Large intestine (tissue), 3 donors: Measurements from ENCODE around the gene KCNJ5. TPM values are rescaled to one million over a fixed set of nuclear protein-coding genes. Genes with fewer than 3 reads are reported as not detected.

Experiments
- DNase-seq, 2 donors: peaks; one replicate each; pipeline versions ENCODE4 v3.0.0 to v3.0.0-alpha.2; 2013
- H3K27ac ChIP-seq: one replicate; pipeline ENCODE4 v1.5.1; 2013; ENCODE audit warnings: low read length
- H3K27me3 ChIP-seq: 2 replicates; pipeline ENCODE4 v1.6.1; 2013; ENCODE audit warnings: low read length; ENCODE audit not compliant: control insufficient read depth, insufficient read depth
- H3K36me3 ChIP-seq: 2 replicates; pipeline ENCODE4 v1.6.1; 2013; ENCODE audit warnings: low read length; ENCODE audit not compliant: control insufficient read depth, insufficient read depth
- H3K4me1 ChIP-seq: one replicate; pipeline ENCODE4 v1.6.1; 2013; ENCODE audit warnings: low read length; ENCODE audit not compliant: control insufficient read depth, insufficient read depth
- H3K4me3 ChIP-seq: one replicate; pipeline ENCODE4 v1.5.1; 2013; ENCODE audit warnings: low read length
- H3K9me3 ChIP-seq: one replicate; pipeline ENCODE4 v1.6.1; 2013; ENCODE audit warnings: mild to moderate bottlenecking, low read depth, low read length, moderate library complexity; ENCODE audit not compliant: control insufficient read depth
- WGBS: methylation state at CpG from one replicate; pipeline ENCODE4 v1.1.5; 2013; ENCODE audit warnings: low lambda C conversion rate; ENCODE audit not compliant: insufficient coverage; 5-methylcytosine and 5-hydroxymethylcytosine counted together
- polyA plus RNA-seq: library from polyadenylated mRNA; unstranded; fragments of 120-200 nt; gene quantifications from one replicate; pipeline ENCODE4 v1.2.1, GENCODE V29; 2013

KCNJ5 gene
- polyA plus RNA-seq, 1 donor, result 2.6 TPM

GRCh38 chr11:128904656-128905344 is 13.6 kb downstream of the KCNJ5 start:
- Histone ChIP-seq H3K27ac (no peak overlapping the region), H3K4me1 (no peaks in the 10 kb centered on the region), H3K27me3 (peaks cover 86% of the 10 kb centered on the region), H3K4me3 (peak overlapping the region; percentile 33), H3K9me3 (no peaks in the 10 kb centered on the region), H3K36me3 (no peaks in the 10 kb centered on the region)
- peak in 1 of 2 donors; percentile 26 for DNase-seq
- WGBS, result 11% methylated on average over 3 of the region's 25 CpGs

- Histone ChIP-seq H3K9me3 (no peaks in the 10 kb centered on the region), H3K4me1 (no peaks in the 10 kb centered on the region), H3K4me3 (peak overlapping the region; percentile 33), H3K36me3 (no peaks in the 10 kb centered on the region), H3K27ac (no peak overlapping the region), H3K27me3 (peaks cover 83% of the 10 kb centered on the region)
- no CpG with 5 or more reads among the region's 45 CpGs for WGBS
- peak in 1 of 2 donors; percentile 53 for DNase-seq
Measured at GRCh38 chr11:128905345-128906184, 14.4 kb downstream of the KCNJ5 start.

- Histone ChIP-seq H3K27me3 (peaks cover 76% of the 10 kb centered on the region), H3K4me1 (no peaks in the 10 kb centered on the region), H3K27ac (no peak overlapping the region), H3K4me3 (no peak overlapping the region), H3K9me3 (no peaks in the 10 kb centered on the region), H3K36me3 (no peaks in the 10 kb centered on the region)
- DNase-seq, result no peak
- 83% methylated on average over 1 of the region's 8 CpGs for WGBS
Measured at GRCh38 chr11:128906185-128907050, 15.3 kb downstream of the KCNJ5 start.

- H3K9me3 ChIP-seq, result no peaks in the 10 kb centered on the region
- H3K4me3 ChIP-seq, result no peak overlapping the region
- no peaks in the 10 kb centered on the region for H3K4me1 ChIP-seq
- WGBS, result no CpG with 5 or more reads among the region's 4 CpGs
- peaks cover 64% of the 10 kb centered on the region for H3K27me3 ChIP-seq
- H3K27ac ChIP-seq, result no peak overlapping the region
- no peaks in the 10 kb centered on the region for H3K36me3 ChIP-seq
- DNase-seq, result no peak
Measured at GRCh38 chr11:128907585-128907984, 16.4 kb downstream of the KCNJ5 start.

GRCh38 chr11:128908391-128909246 is 17.5 kb downstream of the KCNJ5 start:
- Histone ChIP-seq H3K36me3 (no peaks in the 10 kb centered on the region), H3K4me3 (no peak overlapping the region), H3K27me3 (peaks cover 59% of the 10 kb centered on the region), H3K4me1 (no peaks in the 10 kb centered on the region), H3K9me3 (no peaks in the 10 kb centered on the region), H3K27ac (no peak overlapping the region)
- WGBS, result 59% methylated on average over 3 of the region's 12 CpGs
- DNase-seq, result no peak

- DNase-seq, result no peak
- no peaks in the 10 kb centered on the region for H3K4me1 ChIP-seq
- H3K4me3 ChIP-seq, result no peak overlapping the region
- no peak overlapping the region for H3K27ac ChIP-seq
- H3K27me3 ChIP-seq, result peaks cover 53% of the 10 kb centered on the region
- H3K9me3 ChIP-seq, result no peaks in the 10 kb centered on the region
- no peaks in the 10 kb centered on the region for H3K36me3 ChIP-seq
- no CpG with 5 or more reads among the region's 8 CpGs for WGBS
Measured at GRCh38 chr11:128909438-128910125, 18.4 kb downstream of the KCNJ5 start.

- Histone ChIP-seq H3K36me3 (no peaks in the 10 kb centered on the region), H3K27me3 (peaks cover 43% of the 10 kb centered on the region), H3K27ac (no peak overlapping the region), H3K4me3 (no peak overlapping the region), H3K9me3 (no peaks in the 10 kb centered on the region), H3K4me1 (no peaks in the 10 kb centered on the region)
- WGBS, result 67% methylated on average over 1 of the region's 3 CpGs
- DNase-seq, result no peak
Measured at GRCh38 chr11:128910576-128910975, 19.4 kb downstream of the KCNJ5 start.

GRCh38 chr11:128911239-128911638 is 20.1 kb downstream of the KCNJ5 start:
- WGBS, result 100% methylated on average over 2 of the region's 17 CpGs
- Histone ChIP-seq H3K36me3 (no peaks in the 10 kb centered on the region), H3K27ac (no peak overlapping the region), H3K27me3 (peaks cover 37% of the 10 kb centered on the region), H3K4me1 (no peaks in the 10 kb centered on the region), H3K4me3 (no peak overlapping the region), H3K9me3 (no peaks in the 10 kb centered on the region)
- no peak for DNase-seq

GRCh38 chr11:128911701-128912100 is 20.5 kb downstream of the KCNJ5 start:
- Histone ChIP-seq H3K9me3 (no peaks in the 10 kb centered on the region), H3K27me3 (peaks cover 33% of the 10 kb centered on the region), H3K4me3 (no peak overlapping the region), H3K4me1 (no peaks in the 10 kb centered on the region), H3K27ac (no peak overlapping the region), H3K36me3 (no peaks in the 10 kb centered on the region)
- no CpG with 5 or more reads among the region's 18 CpGs for WGBS
- DNase-seq, result no peak
